ENCODE results near the gene FRMD3. TPM values are rescaled to one million over a fixed set of nuclear protein-coding genes. Genes with fewer than 3 reads are reported as not detected.
A peak's percentile ranks its signal among the peaks of the same experiment; 100 is the strongest.

FRMD3 gene
- total RNA-seq, 1 donor from 2014 or later: 1.9 TPM

- H3K4me1 ChIP-seq: peaks cover 18% of the 10 kb centered on the region
- no peaks in the 10 kb centered on the region for H3K27me3 ChIP-seq
- no peak overlapping the region for H3K9ac ChIP-seq
- no peaks in the 10 kb centered on the region for H3K79me2 ChIP-seq (ENCODE audit: low read depth)
- peak; percentile 56 for DNase-seq (ENCODE audit: low spot score)
- Mint-ChIP-seq H3K27ac (peak overlapping the region; percentile 30), H3K4me1 (peaks cover 36% of the 10 kb centered on the region), H3K27me3 (ENCODE audit: insufficient read depth, low read depth) (peaks cover 4% of the 10 kb centered on the region), H3K4me3 (no peak overlapping the region), H3K36me3 (no peaks in the 10 kb centered on the region), H3K9me3 (no peaks in the 10 kb centered on the region)
- no peaks in the 10 kb centered on the region for H4K20me1 ChIP-seq (ENCODE audit: low read depth)
- peak overlapping the region; percentile 87 for H2AFZ ChIP-seq (replicated peaks)
- H3K36me3 ChIP-seq: no peaks in the 10 kb centered on the region
- peak overlapping the region; percentile 69 for H3K4me2 ChIP-seq
- no peak overlapping the region for H3K4me3 ChIP-seq
- TF ChIP-seq EZH2 (IDR thresholded peaks at IDR 0.05) (no peak), CTCF (IDR thresholded peaks at IDR 0.05) (no peak), EZH2phosphoT487 (IDR thresholded peaks at IDR 0.05) (no peak)
- no peaks in the 10 kb centered on the region for H3K9me3 ChIP-seq (ENCODE audit: low read depth)
- peak overlapping the region; percentile 74 for H3K27ac ChIP-seq
- peaks cover 12% of the 10 kb centered on the region for H3F3A ChIP-seq (ENCODE audit: low read depth)
These were observed 339.8 kb downstream of the FRMD3 start for GRCh38 chr9:83198371-83198770.

GRCh38 chr9:83197591-83197990 lies 340.6 kb downstream of the FRMD3 start:
- Histone ChIP-seq H3K9ac (no peak overlapping the region), H3K36me3 (no peaks in the 10 kb centered on the region)

GRCh38 chr9:83196946-83197345 lies 341.3 kb downstream of the FRMD3 start:
- H3K27me3 Mint-ChIP-seq (ENCODE audit: insufficient read depth, low read depth): peaks cover 2% of the 10 kb centered on the region
- no peaks in the 10 kb centered on the region for H3K9me3 ChIP-seq (ENCODE audit: low read depth)
- no peak overlapping the region for H3K27ac Mint-ChIP-seq
- peak overlapping the region; percentile 52 for H3K4me3 Mint-ChIP-seq
- H3K36me3 ChIP-seq: no peaks in the 10 kb centered on the region
- H3K27ac ChIP-seq: no peak overlapping the region
- H2AFZ ChIP-seq (replicated peaks): no peak overlapping the region
- H3K4me3 ChIP-seq: no peak overlapping the region
- H3K36me3 Mint-ChIP-seq: no peaks in the 10 kb centered on the region
- no peaks in the 10 kb centered on the region for H3K9me3 Mint-ChIP-seq
- no peaks in the 10 kb centered on the region for H4K20me1 ChIP-seq (ENCODE audit: low read depth)
- H3F3A ChIP-seq (ENCODE audit: low read depth): peaks cover 12% of the 10 kb centered on the region
- no peak overlapping the region for H3K9ac ChIP-seq
- H3K79me2 ChIP-seq (ENCODE audit: low read depth): no peaks in the 10 kb centered on the region
- peaks cover 36% of the 10 kb centered on the region for H3K4me1 Mint-ChIP-seq
- no peak for DNase-seq (ENCODE audit: low spot score)
- TF ChIP-seq CTCF (IDR thresholded peaks at IDR 0.05): no peak
- no peak for TF ChIP-seq EZH2 (IDR thresholded peaks at IDR 0.05)
- TF ChIP-seq EZH2phosphoT487 (IDR thresholded peaks at IDR 0.05): no peak
- no peaks in the 10 kb centered on the region for H3K27me3 ChIP-seq
- peaks cover 18% of the 10 kb centered on the region for H3K4me1 ChIP-seq
- no peak overlapping the region for H3K4me2 ChIP-seq

More at GRCh38 chr9:83197591-83197990, 340.6 kb downstream of the FRMD3 start:
- peaks cover 36% of the 10 kb centered on the region for H3K4me1 Mint-ChIP-seq
- Histone ChIP-seq H4K20me1 (ENCODE audit: low read depth) (no peaks in the 10 kb centered on the region), H3K4me2 (no peak overlapping the region), H3K9me3 (ENCODE audit: low read depth) (no peaks in the 10 kb centered on the region), H3K79me2 (ENCODE audit: low read depth) (no peaks in the 10 kb centered on the region), H3F3A (ENCODE audit: low read depth) (peaks cover 12% of the 10 kb centered on the region), H2AFZ (replicated peaks) (no peak overlapping the region), H3K27me3 (no peaks in the 10 kb centered on the region), H3K4me1 (peaks cover 18% of the 10 kb centered on the region), H3K27ac (no peak overlapping the region), H3K4me3 (no peak overlapping the region)
- H3K4me3 Mint-ChIP-seq: no peak overlapping the region
- H3K27ac Mint-ChIP-seq: no peak overlapping the region
- H3K36me3 Mint-ChIP-seq: no peaks in the 10 kb centered on the region
- no peak for TF ChIP-seq CTCF (IDR thresholded peaks at IDR 0.05)
- no peak for TF ChIP-seq EZH2 (IDR thresholded peaks at IDR 0.05)
- no peak for TF ChIP-seq EZH2phosphoT487 (IDR thresholded peaks at IDR 0.05)
- no peaks in the 10 kb centered on the region for H3K9me3 Mint-ChIP-seq
- H3K27me3 Mint-ChIP-seq (ENCODE audit: insufficient read depth, low read depth): peaks cover 2% of the 10 kb centered on the region
- no peak for DNase-seq (ENCODE audit: low spot score)

Small RNAs within 50 kb of the gene (small RNA-seq; reads per million reads assigned to genes)
- gene AL137847.3 (not detected), gene RN7SKP242 (not detected), gene RNU4-29P (not detected)

Other genes with a start within 250 kb of the FRMD3 start
- gene IDNK, start 84.7 kb upstream of the FRMD3 start, total RNA-seq (ENCODE audit: low replicate concordance): 3.0 and 9.0 TPM in 2 replicates
- gene UBQLN1, start 169.6 kb upstream of the FRMD3 start, total RNA-seq (ENCODE audit: low replicate concordance): 130 and 143 TPM in 2 replicates